ENCODE measurements around the gene INTU.

DNA sequence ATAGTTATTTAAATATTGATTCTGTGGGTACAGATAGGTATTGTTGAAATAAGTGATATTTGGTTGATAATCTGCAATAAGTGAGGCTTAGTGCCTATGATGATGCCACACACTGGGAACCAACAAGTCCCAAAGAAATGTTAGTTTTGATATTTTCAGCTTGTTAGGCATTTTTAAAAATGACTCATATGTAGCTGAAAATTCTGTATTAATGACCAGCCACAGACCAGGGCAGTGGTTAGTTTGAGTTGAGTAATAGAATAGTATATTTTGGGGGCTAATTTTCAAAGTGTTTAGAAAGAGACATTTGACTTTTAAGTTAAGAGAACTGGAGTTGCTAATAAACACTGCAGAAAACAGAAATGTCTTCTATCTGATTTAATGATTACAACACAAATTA lies 9.4 kb downstream of the INTU start:
- TF ChIP-seq SREBF2 (IDR thresholded peaks at IDR 0.05), result no peak
- TF ChIP-seq, protein P1, sequence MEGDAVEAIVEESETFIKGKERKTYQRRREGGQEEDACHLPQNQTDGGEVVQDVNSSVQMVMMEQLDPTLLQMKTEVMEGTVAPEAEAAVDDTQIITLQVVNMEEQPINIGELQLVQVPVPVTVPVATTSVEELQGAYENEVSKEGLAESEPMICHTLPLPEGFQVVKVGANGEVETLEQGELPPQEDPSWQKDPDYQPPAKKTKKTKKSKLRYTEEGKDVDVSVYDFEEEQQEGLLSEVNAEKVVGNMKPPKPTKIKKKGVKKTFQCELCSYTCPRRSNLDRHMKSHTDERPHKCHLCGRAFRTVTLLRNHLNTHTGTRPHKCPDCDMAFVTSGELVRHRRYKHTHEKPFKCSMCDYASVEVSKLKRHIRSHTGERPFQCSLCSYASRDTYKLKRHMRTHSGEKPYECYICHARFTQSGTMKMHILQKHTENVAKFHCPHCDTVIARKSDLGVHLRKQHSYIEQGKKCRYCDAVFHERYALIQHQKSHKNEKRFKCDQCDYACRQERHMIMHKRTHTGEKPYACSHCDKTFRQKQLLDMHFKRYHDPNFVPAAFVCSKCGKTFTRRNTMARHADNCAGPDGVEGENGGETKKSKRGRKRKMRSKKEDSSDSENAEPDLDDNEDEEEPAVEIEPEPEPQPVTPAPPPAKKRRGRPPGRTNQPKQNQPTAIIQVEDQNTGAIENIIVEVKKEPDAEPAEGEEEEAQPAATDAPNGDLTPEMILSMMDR (IDR thresholded peaks at IDR 0.05), result no peak
- no peak for TF ChIP-seq GATA3 (IDR thresholded peaks at IDR 0.05; ENCODE audit: borderline replicate concordance)
- TF ChIP-seq, protein P2, sequence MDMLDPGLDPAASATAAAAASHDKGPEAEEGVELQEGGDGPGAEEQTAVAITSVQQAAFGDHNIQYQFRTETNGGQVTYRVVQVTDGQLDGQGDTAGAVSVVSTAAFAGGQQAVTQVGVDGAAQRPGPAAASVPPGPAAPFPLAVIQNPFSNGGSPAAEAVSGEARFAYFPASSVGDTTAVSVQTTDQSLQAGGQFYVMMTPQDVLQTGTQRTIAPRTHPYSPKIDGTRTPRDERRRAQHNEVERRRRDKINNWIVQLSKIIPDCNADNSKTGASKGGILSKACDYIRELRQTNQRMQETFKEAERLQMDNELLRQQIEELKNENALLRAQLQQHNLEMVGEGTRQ (IDR thresholded peaks at IDR 0.05), result no peak
- TF ChIP-seq ZFP36 (IDR thresholded peaks at IDR 0.05; ENCODE audit: borderline replicate concordance, partially characterized antibody), result no peak
- TF ChIP-seq BHLHE40 (IDR thresholded peaks at IDR 0.05; ENCODE audit: low read depth, low read length), result no peak
- no peak for TF ChIP-seq RNF2 (IDR thresholded peaks at IDR 0.05; ENCODE audit: borderline replicate concordance, low read depth)
- no peak for TF ChIP-seq POLR2A (IDR thresholded peaks at IDR 0.05; ENCODE audit: low read length)
- TF ChIP-seq, protein P3, sequence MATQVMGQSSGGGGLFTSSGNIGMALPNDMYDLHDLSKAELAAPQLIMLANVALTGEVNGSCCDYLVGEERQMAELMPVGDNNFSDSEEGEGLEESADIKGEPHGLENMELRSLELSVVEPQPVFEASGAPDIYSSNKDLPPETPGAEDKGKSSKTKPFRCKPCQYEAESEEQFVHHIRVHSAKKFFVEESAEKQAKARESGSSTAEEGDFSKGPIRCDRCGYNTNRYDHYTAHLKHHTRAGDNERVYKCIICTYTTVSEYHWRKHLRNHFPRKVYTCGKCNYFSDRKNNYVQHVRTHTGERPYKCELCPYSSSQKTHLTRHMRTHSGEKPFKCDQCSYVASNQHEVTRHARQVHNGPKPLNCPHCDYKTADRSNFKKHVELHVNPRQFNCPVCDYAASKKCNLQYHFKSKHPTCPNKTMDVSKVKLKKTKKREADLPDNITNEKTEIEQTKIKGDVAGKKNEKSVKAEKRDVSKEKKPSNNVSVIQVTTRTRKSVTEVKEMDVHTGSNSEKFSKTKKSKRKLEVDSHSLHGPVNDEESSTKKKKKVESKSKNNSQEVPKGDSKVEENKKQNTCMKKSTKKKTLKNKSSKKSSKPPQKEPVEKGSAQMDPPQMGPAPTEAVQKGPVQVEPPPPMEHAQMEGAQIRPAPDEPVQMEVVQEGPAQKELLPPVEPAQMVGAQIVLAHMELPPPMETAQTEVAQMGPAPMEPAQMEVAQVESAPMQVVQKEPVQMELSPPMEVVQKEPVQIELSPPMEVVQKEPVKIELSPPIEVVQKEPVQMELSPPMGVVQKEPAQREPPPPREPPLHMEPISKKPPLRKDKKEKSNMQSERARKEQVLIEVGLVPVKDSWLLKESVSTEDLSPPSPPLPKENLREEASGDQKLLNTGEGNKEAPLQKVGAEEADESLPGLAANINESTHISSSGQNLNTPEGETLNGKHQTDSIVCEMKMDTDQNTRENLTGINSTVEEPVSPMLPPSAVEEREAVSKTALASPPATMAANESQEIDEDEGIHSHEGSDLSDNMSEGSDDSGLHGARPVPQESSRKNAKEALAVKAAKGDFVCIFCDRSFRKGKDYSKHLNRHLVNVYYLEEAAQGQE (IDR thresholded peaks at IDR 0.05), result no peak
- TF ChIP-seq SMC3 (IDR thresholded peaks at IDR 0.05), result no peak
- TF ChIP-seq RAD21 (conservative IDR thresholded peaks at IDR 0.05 in 1 of 2, IDR thresholded peaks at IDR 0.05 in 1 of 2), result no peak
- no peak for TF ChIP-seq MAZ (IDR thresholded peaks at IDR 0.05; ENCODE audit: borderline replicate concordance, low read depth, low read length)
- no peak for TF ChIP-seq POLR2AphosphoS2 (conservative IDR thresholded peaks at IDR 0.05; ENCODE audit: low read length)
